ENCODE data around the gene PROCA1.

Gene PROCA1

GRCh38 chr17:28717578-28718332 is 6.1 kb upstream of the PROCA1 start, which contains the start of gene RAB34:
Gene RAB34, minus strand, starts transcription at chr17:28717868. Its CDS starts 602 bp downstream, at chr17:28717266.
- Histone ChIP-seq H3K27ac (peak within 1 kb of the TSS; percentile 93), H3K4me3 (ENCODE audit: low read depth, low read length) (peak within 1 kb of the TSS; percentile 85), H3K27me3 (replicated peaks) (no peaks in the 10 kb centered on the region), H3K36me3 (replicated peaks) (peaks cover 32% of the 10 kb centered on the region)
- in situ Hi-C loops (cut with HindIII; ENCODE audit: low pct_ligation_motif_present, low sequenced_read_pairs) = no loop called here
- peak; percentile 70 for DNase-seq
- TF ChIP-seq, protein P1, sequence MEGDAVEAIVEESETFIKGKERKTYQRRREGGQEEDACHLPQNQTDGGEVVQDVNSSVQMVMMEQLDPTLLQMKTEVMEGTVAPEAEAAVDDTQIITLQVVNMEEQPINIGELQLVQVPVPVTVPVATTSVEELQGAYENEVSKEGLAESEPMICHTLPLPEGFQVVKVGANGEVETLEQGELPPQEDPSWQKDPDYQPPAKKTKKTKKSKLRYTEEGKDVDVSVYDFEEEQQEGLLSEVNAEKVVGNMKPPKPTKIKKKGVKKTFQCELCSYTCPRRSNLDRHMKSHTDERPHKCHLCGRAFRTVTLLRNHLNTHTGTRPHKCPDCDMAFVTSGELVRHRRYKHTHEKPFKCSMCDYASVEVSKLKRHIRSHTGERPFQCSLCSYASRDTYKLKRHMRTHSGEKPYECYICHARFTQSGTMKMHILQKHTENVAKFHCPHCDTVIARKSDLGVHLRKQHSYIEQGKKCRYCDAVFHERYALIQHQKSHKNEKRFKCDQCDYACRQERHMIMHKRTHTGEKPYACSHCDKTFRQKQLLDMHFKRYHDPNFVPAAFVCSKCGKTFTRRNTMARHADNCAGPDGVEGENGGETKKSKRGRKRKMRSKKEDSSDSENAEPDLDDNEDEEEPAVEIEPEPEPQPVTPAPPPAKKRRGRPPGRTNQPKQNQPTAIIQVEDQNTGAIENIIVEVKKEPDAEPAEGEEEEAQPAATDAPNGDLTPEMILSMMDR (IDR thresholded peaks at IDR 0.05; ENCODE audit: low read depth, low read length, missing control alignments) = peak; percentile 4

DNA sequence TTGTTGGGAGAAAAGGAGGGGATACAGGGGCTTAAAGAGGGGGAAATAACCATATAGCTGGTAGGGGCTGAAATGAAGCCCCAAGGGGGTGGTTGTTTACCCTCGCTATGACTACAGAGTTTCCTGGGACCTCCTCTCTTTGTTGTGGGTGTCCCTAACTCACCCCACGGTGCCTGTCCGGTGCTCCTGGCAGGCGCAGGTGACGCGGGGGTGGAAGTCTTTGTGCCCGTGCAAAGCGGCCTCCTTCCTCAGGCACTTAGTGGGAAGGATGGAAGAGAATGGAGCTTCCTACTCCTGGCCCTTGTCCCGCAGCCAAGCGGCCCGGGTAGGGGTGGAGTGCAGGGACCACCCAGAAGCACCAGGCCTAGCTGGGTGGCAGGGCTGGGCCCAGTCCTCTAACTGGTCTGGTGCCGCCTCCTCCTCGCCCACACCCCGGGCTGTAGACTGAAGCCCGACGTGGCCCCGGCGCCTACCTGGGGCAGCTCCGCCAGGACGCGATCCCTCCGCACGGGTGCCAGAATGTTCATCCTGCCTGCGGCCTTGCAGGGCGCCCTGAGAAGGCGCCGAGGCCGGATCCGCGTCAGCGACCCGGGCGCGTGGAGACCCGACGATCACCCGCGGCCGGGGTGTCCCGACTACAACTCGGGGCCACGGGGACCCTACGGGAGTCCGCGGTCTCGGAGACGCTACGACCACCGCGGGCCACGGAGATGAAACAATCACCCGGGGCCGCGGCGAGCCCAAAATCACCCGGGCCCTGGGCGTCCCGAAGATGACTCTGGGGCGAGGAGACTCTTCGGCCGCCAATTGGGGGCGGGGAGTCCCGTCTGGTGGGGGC is 5.3 kb upstream of the PROCA1 start:
- DNase-seq = peak; percentile 14
- TF ChIP-seq, protein P1 (IDR thresholded peaks at IDR 0.05; ENCODE audit: low read depth, low read length, missing control alignments) = no peak
- Histone ChIP-seq H3K27ac (peak overlapping the region; percentile 93), H3K36me3 (replicated peaks) (peaks cover 26% of the 10 kb centered on the region), H3K4me3 (ENCODE audit: low read depth, low read length) (peak overlapping the region; percentile 85), H3K27me3 (replicated peaks) (no peaks in the 10 kb centered on the region)
- in situ Hi-C loops (cut with HindIII; ENCODE audit: low pct_ligation_motif_present, low sequenced_read_pairs) = no loop called here

DNA sequence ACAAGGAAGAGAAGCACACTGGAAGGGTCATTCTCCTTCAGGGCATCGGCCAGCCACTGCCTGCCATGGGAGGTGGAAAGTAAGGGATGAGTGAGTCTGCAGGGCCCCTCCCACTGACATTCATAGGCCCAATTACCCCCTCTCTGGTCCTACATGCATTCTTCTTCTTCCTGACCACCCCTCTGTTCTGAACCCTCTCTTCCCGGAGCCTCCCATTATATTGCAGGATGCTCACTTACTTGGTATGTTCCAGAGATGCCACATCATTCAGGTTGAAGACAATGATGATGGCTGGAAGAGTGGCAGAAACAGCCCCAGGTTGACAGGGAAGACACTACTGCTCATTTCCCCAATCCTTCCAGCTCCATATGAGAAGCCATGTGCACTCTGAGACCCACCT is 3.5 kb upstream of the PROCA1 start:
- H3K27me3 ChIP-seq (replicated peaks) = no peaks in the 10 kb centered on the region
- in situ Hi-C loops (cut with HindIII; ENCODE audit: low pct_ligation_motif_present, low sequenced_read_pairs) = no loop called here
- H3K36me3 ChIP-seq (replicated peaks) = peaks cover 14% of the 10 kb centered on the region
- TF ChIP-seq, protein P1 (IDR thresholded peaks at IDR 0.05; ENCODE audit: low read depth, low read length, missing control alignments) = no peak
- no peak overlapping the region for H3K4me3 ChIP-seq (ENCODE audit: low read depth, low read length)
- H3K27ac ChIP-seq = no peak overlapping the region
- DNase-seq = no peak

- in situ Hi-C loops (cut with HindIII; ENCODE audit: low pct_ligation_motif_present, low sequenced_read_pairs) = no loop called here
- no peak for DNase-seq
- H3K27me3 ChIP-seq (replicated peaks) = no peaks in the 10 kb centered on the region
- TF ChIP-seq, protein P1 (IDR thresholded peaks at IDR 0.05; ENCODE audit: low read depth, low read length, missing control alignments) = peak; percentile 23
- no peak overlapping the region for H3K4me3 ChIP-seq (ENCODE audit: low read depth, low read length)
- peaks cover 14% of the 10 kb centered on the region for H3K36me3 ChIP-seq (replicated peaks)
- H3K27ac ChIP-seq = no peak overlapping the region
Observed at GRCh38 chr17:28714281-28714680, 2.6 kb upstream of the PROCA1 start.

GRCh38 chr17:28712705-28713415 is 1.2 kb upstream of the PROCA1 start:
- H3K27ac ChIP-seq = no peak overlapping the region
- no peak for DNase-seq
- in situ Hi-C loops (cut with HindIII; ENCODE audit: low pct_ligation_motif_present, low sequenced_read_pairs) = no loop called here
- H3K4me3 ChIP-seq (ENCODE audit: low read depth, low read length) = no peak overlapping the region
- H3K27me3 ChIP-seq (replicated peaks) = no peaks in the 10 kb centered on the region
- peaks cover 14% of the 10 kb centered on the region for H3K36me3 ChIP-seq (replicated peaks)
- TF ChIP-seq, protein P1 (IDR thresholded peaks at IDR 0.05; ENCODE audit: low read depth, low read length, missing control alignments) = no peak
